H1 (cell line): ENCODE measurements around the gene OGG1. TPM values are rescaled to one million over a fixed set of nuclear protein-coding genes. Genes with fewer than 3 reads are reported as not detected.
A peak's percentile ranks its signal among the peaks of the same experiment; 100 is the strongest.

Source experiments
- CTCF ChIA-PET: fragments of 300-600 bp; sonication (Branson Sonifier 250); formaldehyde crosslinking; loops from one replicate; lab custom pipeline; 2021; ENCODE audit not compliant: partially characterized antibody; lab: Charles Lee
- POLR2A ChIA-PET: fragments of 300-600 bp; sonication (Branson Sonifier 250); formaldehyde crosslinking; loops from one replicate; lab custom pipeline; 2021; ENCODE audit warnings: inconsistent platforms; ENCODE audit not compliant: partially characterized antibody; lab: Charles Lee
- DNase-seq, 2 experiments: peaks; one replicate each; pipeline versions ENCODE4 v3.0.0 to v3.0.0-alpha.2; 2010 to 2022; ENCODE audit warnings: low spot score in 2 of 2, low read depth in 1 of 2, mixed read lengths in 1 of 2
- FAIRE-seq: peaks from 2 replicates; lab custom pipeline; 2011; peaks lifted over from hg19 to GRCh38; lab: Jason Lieb, UNC
- H2AFZ ChIP-seq: 2 replicates; pipeline ENCODE4 v1.8.1; 2012; ENCODE audit warnings: low read length, inconsistent platforms
- H2AK5ac ChIP-seq: 2 replicates; pipeline ENCODE4 v1.6.1; 2013; ENCODE audit warnings: low read depth, low read length
- H2BK120ac ChIP-seq: replicated peaks from 2 replicates; pipeline ENCODE3; 2013; ENCODE audit warnings: low read depth, low read length, inconsistent platforms
- H2BK12ac ChIP-seq: 2 replicates; pipeline ENCODE4 v1.6.1; 2013; ENCODE audit warnings: low read depth, low read length
- H2BK15ac ChIP-seq: 2 replicates; pipeline ENCODE4 v1.6.1; 2013; ENCODE audit warnings: low read length
- H2BK20ac ChIP-seq: 2 replicates; pipeline ENCODE4 v1.6.1; 2013; ENCODE audit warnings: low read length
- H2BK5ac ChIP-seq: 2 replicates; pipeline ENCODE4 v1.6.1; 2013; ENCODE audit warnings: low read depth, low read length
- H3K14ac ChIP-seq: 2 replicates; pipeline ENCODE4 v1.6.1; 2013; ENCODE audit warnings: inconsistent platforms; ENCODE audit not compliant: insufficient read length
- H3K18ac ChIP-seq: 2 replicates; pipeline ENCODE4 v1.6.1; 2013; ENCODE audit warnings: low read length; ENCODE audit errors: extremely low read depth
- H3K23ac ChIP-seq: 2 replicates; pipeline ENCODE4 v1.6.1; 2013; ENCODE audit warnings: inconsistent platforms; ENCODE audit not compliant: insufficient read length
- H3K23me2 ChIP-seq: 2 replicates; pipeline ENCODE4 v1.6.1; 2013; ENCODE audit warnings: low read depth, low read length
- H3K27ac ChIP-seq: 2 replicates; pipeline ENCODE4 v1.6.1; 2011; ENCODE audit warnings: low read depth, low read length, inconsistent platforms
- H3K27me3 ChIP-seq, 4 experiments: replicated peaks in 1 of 4; 1 replicate in 1 of 4; 2 replicates in 3 of 4; pipeline versions ENCODE4 v1.6.1 to v1.8.1; 2011 to 2013; ENCODE audit warnings: low read length in 3 of 4, mild to moderate bottlenecking in 3 of 4, inconsistent platforms in 2 of 4, mixed read lengths in 2 of 4, moderate library complexity in 1 of 4; ENCODE audit not compliant: control insufficient read depth in 3 of 4, insufficient read depth in 3 of 4; ENCODE audit errors: extremely low read depth in 1 of 4
- H3K36me3 ChIP-seq, 4 experiments: 2 replicates each; pipeline versions ENCODE4 v1.6.1 to v1.8.1; 2011 to 2013; ENCODE audit warnings: mild to moderate bottlenecking in 4 of 4, low read length in 3 of 4, moderate library complexity in 2 of 4, control low read depth in 1 of 4, inconsistent platforms in 1 of 4; ENCODE audit not compliant: insufficient read depth in 4 of 4, control insufficient read depth in 2 of 4
- H3K4ac ChIP-seq: replicated peaks from 2 replicates; pipeline ENCODE3; 2013; ENCODE audit warnings: low read length, low read depth, mixed read lengths, inconsistent platforms; ENCODE audit not compliant: insufficient read length
- H3K4me1 ChIP-seq, 4 experiments: replicated peaks in 1 of 4; 1 replicate in 1 of 4; 2 replicates in 3 of 4; pipeline versions ENCODE4 v1.6.1 to v1.8.1; 2011 to 2013; ENCODE audit warnings: low read length in 3 of 4, inconsistent platforms in 2 of 4, mixed read lengths in 1 of 4; ENCODE audit not compliant: insufficient read depth in 4 of 4, control insufficient read depth in 3 of 4
- H3K4me2 ChIP-seq, 2 experiments: 2 replicates each; pipeline versions ENCODE4 v1.6.1 to v1.8.1; 2011 to 2013; ENCODE audit warnings: low read depth in 2 of 2, low read length in 2 of 2, control low read depth in 1 of 2, inconsistent platforms in 1 of 2, mild to moderate bottlenecking in 1 of 2; ENCODE audit not compliant: insufficient read depth in 1 of 2
- H3K4me3 ChIP-seq, 4 experiments: fragments of 200-600, 300-600 bp in 1 of 4; sonication (generic), shearing (Covaris generic), sonication (Bioruptor Twin) in 1 of 4; 2 replicates each; pipeline versions ENCODE4 v1.5.1 to v1.8.1; 2011 to 2016; ENCODE audit warnings: low read length in 4 of 4, low read depth in 3 of 4, control low read depth in 2 of 4, inconsistent platforms in 2 of 4, mild to moderate bottlenecking in 2 of 4, mixed read lengths in 1 of 4, moderate library complexity in 1 of 4; ENCODE audit not compliant: insufficient read depth in 2 of 4; ENCODE audit errors: extremely low read depth in 1 of 4
- H3K56ac ChIP-seq: replicated peaks from 2 replicates; pipeline ENCODE3; 2013; ENCODE audit warnings: low read depth, mild to moderate bottlenecking, mixed read lengths, low read length, inconsistent platforms; ENCODE audit not compliant: insufficient read length
- H3K79me1 ChIP-seq: 2 replicates; pipeline ENCODE4 v1.6.1; 2013; ENCODE audit warnings: low read depth, low read length, control low read depth
- H3K79me2 ChIP-seq, 2 experiments: 2 replicates each; pipeline versions ENCODE4 v1.6.1 to v1.8.1; 2012 to 2013; ENCODE audit warnings: low read length in 2 of 2, mild to moderate bottlenecking in 2 of 2, inconsistent platforms in 1 of 2; ENCODE audit not compliant: insufficient read depth in 2 of 2, control insufficient read depth in 1 of 2
- H3K9ac ChIP-seq, 4 experiments: replicated peaks in 1 of 4; 1 replicate in 1 of 4; 2 replicates in 3 of 4; pipeline versions ENCODE4 v1.6.1 to v1.8.1; 2011 to 2013; ENCODE audit warnings: low read depth in 3 of 4, low read length in 3 of 4, control low read depth in 2 of 4, mild to moderate bottlenecking in 2 of 4, moderate library complexity in 2 of 4, inconsistent platforms in 1 of 4; ENCODE audit errors: extremely low read depth in 1 of 4
- H3K9me3 ChIP-seq, 2 experiments: 2 replicates each; pipeline versions ENCODE4 v1.6.1 to v1.8.1; 2012 to 2013; ENCODE audit warnings: mild to moderate bottlenecking in 2 of 2, moderate library complexity in 2 of 2, control low read depth in 1 of 2, inconsistent platforms in 1 of 2, low read depth in 1 of 2, low read length in 1 of 2, mixed read lengths in 1 of 2; ENCODE audit not compliant: insufficient read depth in 2 of 2
- H4K20me1 ChIP-seq, 2 experiments: replicated peaks in 1 of 2; 2 replicates each; pipeline versions ENCODE3 to v1.8.1; 2011 to 2013; ENCODE audit warnings: inconsistent platforms in 2 of 2, low read length in 2 of 2, mild to moderate bottlenecking in 1 of 2; ENCODE audit not compliant: insufficient read depth in 2 of 2, control insufficient read depth in 1 of 2
- H4K5ac ChIP-seq: 2 replicates; pipeline ENCODE4 v1.6.1; 2013; ENCODE audit warnings: low read length, low read depth, mixed read lengths, inconsistent platforms; ENCODE audit not compliant: insufficient read length
- H4K8ac ChIP-seq: 2 replicates; pipeline ENCODE4 v1.8.0; 2013; ENCODE audit warnings: mild to moderate bottlenecking, moderate library complexity, low read length, inconsistent platforms; ENCODE audit not compliant: insufficient read depth; ENCODE audit errors: extremely low read depth
- H4K91ac ChIP-seq: replicated peaks from 2 replicates; pipeline ENCODE3; 2013; ENCODE audit warnings: low read length, mixed read lengths, inconsistent platforms; ENCODE audit not compliant: insufficient read length
- ASH2L ChIP-seq: fragments of 200-600, 300-600 bp; sonication (generic); IDR thresholded peaks from one replicate; pipeline ENCODE4 v1.7.1; 2017; ENCODE audit warnings: low read length
- NANOG ChIP-seq: IDR thresholded peaks from 2 replicates; pipeline ENCODE4 v1.6.1; 2011; ENCODE audit warnings: low read length, low read depth, mild to moderate bottlenecking, inconsistent platforms; ENCODE audit not compliant: insufficient read depth, poor library complexity, severe bottlenecking
- PHF8 ChIP-seq: fragments of 200-600 bp; sonication (generic); conservative IDR thresholded peaks from 2 replicates; pipeline ENCODE4 v1.7.1; 2012; ENCODE audit warnings: low read depth, mild to moderate bottlenecking, inconsistent platforms, low read length, moderate library complexity
- POLR2A ChIP-seq, 2 experiments: IDR thresholded peaks; 1 replicate in 1 of 2; 2 replicates in 1 of 2; pipeline ENCODE4 v1.6.1; 2011; ENCODE audit warnings: low read depth in 2 of 2, low read length in 2 of 2, mild to moderate bottlenecking in 2 of 2; ENCODE audit errors: control extremely low read depth in 1 of 2
- RNF2 ChIP-seq: fragments of 200-900, 300-1000 bp; sonication (generic); IDR thresholded peaks from 2 replicates; pipeline ENCODE4 v1.7.1; 2016; ENCODE audit warnings: borderline replicate concordance, low read depth, mild to moderate bottlenecking, antibody characterized with exemption, low read length; ENCODE audit not compliant: poor library complexity, severe bottlenecking; ENCODE audit errors: missing control alignments
- SIN3A ChIP-seq, 2 experiments: IDR thresholded peaks in 1 of 2; conservative IDR thresholded peaks in 1 of 2; 2 replicates each; pipeline ENCODE4 v1.6.1; 2011 to 2012; ENCODE audit warnings: low read length in 2 of 2, improper control_type of control experiment in 1 of 2, low read depth in 1 of 2, mild to moderate bottlenecking in 1 of 2
- SP4 ChIP-seq: IDR thresholded peaks from 2 replicates; pipeline ENCODE4 v1.6.1; 2012; ENCODE audit warnings: low read length, inconsistent platforms
- TAF1 ChIP-seq: IDR thresholded peaks from 2 replicates; pipeline ENCODE4 v1.6.1; 2011; ENCODE audit warnings: mild to moderate bottlenecking, low read depth, low read length
- YY1 ChIP-seq: IDR thresholded peaks from 2 replicates; pipeline ENCODE4 v1.6.1; 2011; ENCODE audit warnings: low read depth, mild to moderate bottlenecking, low read length
- ZNF274 ChIP-seq: IDR thresholded peaks from 2 replicates; pipeline ENCODE4 v1.7.0; 2012; ENCODE audit warnings: low read length, borderline replicate concordance; ENCODE audit errors: extremely low read depth
- WGBS, 2 experiments: shearing (Covaris generic) in 1 of 2; methylation state at CpG; one replicate each; pipeline versions ENCODE4 v1.1.6 to v1.1.7; 2013 to 2015; ENCODE audit warnings: low lambda C conversion rate in 2 of 2, mixed read lengths in 2 of 2, inconsistent platforms in 1 of 2, low coverage in 1 of 2, missing lambda C conversion rate in 1 of 2; ENCODE audit not compliant: insufficient replicate concordance in 2 of 2, insufficient coverage in 1 of 2, insufficient read length in 1 of 2; ENCODE audit errors: extremely low coverage in 1 of 2, missing lambda C conversion rate in 1 of 2; 5-methylcytosine and 5-hydroxymethylcytosine counted together
- polyA plus RNA-seq, 7 experiments: library from polyadenylated mRNA; depleted of rRNA in 3 of 7; stranded (reverse) in 5 of 7; unstranded in 2 of 7; fragments of >200 nt in 5 of 7; fragments of 200-250 nt in 2 of 7; gene quantifications; 1 replicate in 5 of 7; 2 replicates in 1 of 7; 4 replicates in 1 of 7; pipeline versions ENCODE4 v1.2.1 to v1.2.3, GENCODE V29; 2011 to 2013; ENCODE audit warnings: missing spikeins in 2 of 7, mixed read lengths in 2 of 7
- total RNA-seq: library from RNA; stranded (reverse); fragmentation: NEBNext Ultra II Directional; extraction: Animal tissue kit (Norgen Biotek cat#: 25700); gene quantifications from 2 replicates; pipeline ENCODE4 v1.2.1, GENCODE V29; 2021

The OGG1 gene
- total and polyA plus RNA-seq, 2 of the 8 experiments (the other 6 are each of a cell fraction or from before 2014, with no cell fraction given): 29.6 to 46.8 TPM

GRCh38 chr3:9731206-9732079 lies 18.3 kb upstream of the OGG1 start, which contains the start of gene BRPF1:
TSS of gene BRPF1 (plus strand) at chr3:9731735. CDS start at chr3:9734141, 2,406 bp downstream.
- DNase-seq (peak; percentile 96 to 97), FAIRE-seq (no peak)
- Histone ChIP-seq H3K9ac (peak within 1 kb of the TSS; percentile 93 to 100 (median 99)), H3K27ac (peak within 1 kb of the TSS; percentile 100), H2AK5ac (no peak within 1 kb of the TSS), H4K20me1 (peaks cover 3 to 20% of the 10 kb centered on the region in 2 experiments), H4K91ac (peak within 1 kb of the TSS; percentile 90), H2AFZ (peak within 1 kb of the TSS; percentile 99), H3K36me3 (peaks cover 7 to 24% (median 12%) of the 10 kb centered on the region in 4 experiments; a peak in 7 of 8 replicates), H2BK5ac (peak within 1 kb of the TSS; percentile 93), H3K23ac (no peak within 1 kb of the TSS), H3K23me2 (peaks cover 8% of the 10 kb centered on the region), H2BK120ac (peak within 1 kb of the TSS; percentile 79), H3K27me3 (no peaks in the 10 kb centered on the region), H3K4me1 (peaks cover 0 to 8% (median 6%) of the 10 kb centered on the region in 4 experiments; a peak in 6 of 7 replicates), H2BK20ac (0 out of 2 replicates have a peak within 1 kb of the TSS, but pooled peaks have one; percentile 61), H3K56ac (peak within 1 kb of the TSS; percentile 94), H2BK12ac (no peak within 1 kb of the TSS), H3K4me3 (peak within 1 kb of the TSS; percentile 87 to 94 (median 90)), H4K5ac (peak within 1 kb of the TSS; percentile 99), H3K18ac (peak within 1 kb of the TSS; percentile 87), H3K79me1 (peaks cover 22% of the 10 kb centered on the region), H3K9me3 (no peaks in the 10 kb centered on the region), H3K4ac (no peak within 1 kb of the TSS), H2BK15ac (peak within 1 kb of the TSS; percentile 40; the same call in 1 of the 2 replicates), H3K79me2 (peaks cover 13 to 26% of the 10 kb centered on the region in 2 experiments), H3K4me2 (peak within 1 kb of the TSS; percentile 86 to 88), H3K14ac (no peak within 1 kb of the TSS), H4K8ac (peak within 1 kb of the TSS; percentile 100)
- WGBS, 2 experiments: 1% methylated on average over 46 of the region's 88 CpGs; no CpG with 5 or more reads in 1 of the 2 experiments
- CTCF ChIA-PET: interaction anchor here (0.6 to 8.6 kb wide), 6 partner anchors 9 to 229 kb away, joined by 3 to 109 read pairs (median 8); no protein-coding TSS in a partner anchor
- POLR2A ChIA-PET: interaction anchor here (0.6 to 8.4 kb wide), 16 partner anchors 12 to 355 kb away, joined by 3 to 60 read pairs (median 4); partner anchors contain the start of genes ARPC4, MTMR14, OGG1 and SETD5
- TF ChIP-seq ZNF274 (no peak), POLR2A (IDR thresholded peaks at IDR 0.05; ENCODE audit: control extremely low read depth in 1 of 2, low read depth in 2 of 2, low read length in 2 of 2) (peak in 1 of 2 experiments; percentile 76; a peak in 2 of 3 replicates), PHF8 (peak; percentile 90), SP4 (peak; percentile 49), NANOG (no peak), RNF2 (no peak), TAF1 (peak; percentile 92), YY1 (peak; percentile 40; the same call in 1 of the 2 replicates), SIN3A (conservative IDR thresholded peaks at IDR 0.05 in 1 of 2, IDR thresholded peaks at IDR 0.05 in 1 of 2; ENCODE audit: low read depth in 1 of 2, low read length in 2 of 2) (peak; percentile 25 to 73; a peak in 2 of 4 replicates), ASH2L (peak; percentile 97)
